Transverse colon (tissue), 4 donors: ENCODE data around the gene COLEC12.

Source experiments
- CTCF ChIP-seq, 5 experiments: fragments of 200-600 bp in 3 of 5; fragments of 450-650 bp in 2 of 5; sonication (generic) in 3 of 5; IDR thresholded peaks; 1 replicate in 2 of 5; 2 replicates in 3 of 5; pipeline ENCODE4 v1.5.1; 2016 to 2017; ENCODE audit warnings: antibody characterized with exemption in 5 of 5, inconsistent platforms in 3 of 5, mild to moderate bottlenecking in 2 of 5, moderate library complexity in 1 of 5
- POLR2AphosphoS5 ChIP-seq, 3 donors: sonication (generic); formaldehyde crosslinking; IDR thresholded peaks; one replicate each; pipeline ENCODE4 v1.6.1; 2016; ENCODE audit warnings: antibody characterized with exemption in 3 of 3

- TF ChIP-seq CTCF (IDR thresholded peaks at IDR 0.05) (no peak), POLR2AphosphoS5 (IDR thresholded peaks at IDR 0.05) (no peak)
These were observed 87.3 kb downstream of the COLEC12 start for GRCh38 chr18:413233-413632.
